T-helper 1 cell treated with Interleukin-12 subunit alpha and Interleukin-12 subunit beta and Interleukin-4 antibody, amounts not matched to agents 30 ng/mL and 1 ng/mL, for 36 hours (primary cell): Measurements from ENCODE around the gene SPDYE2B. TPM values are rescaled to one million over a fixed set of nuclear protein-coding genes. Genes with fewer than 3 reads are reported as not detected.
"Not testable (repeated sequence)": the region's sequence is repeated elsewhere in the genome, so short reads cannot be mapped to it uniquely, and the experiment has no call there.

Source experiments
- intact Hi-C: fragments of 100-400 bp; cut with micrococcal nuclease; formaldehyde crosslinking; loops from one replicate; pipeline ENCODE4 v1.15.1; 2024
- total RNA-seq: library from RNA; stranded (reverse); gene quantifications from 2 replicates; pipeline ENCODE4 v1.2.3, GENCODE V29; 2022

SPDYE2B gene, protein sequence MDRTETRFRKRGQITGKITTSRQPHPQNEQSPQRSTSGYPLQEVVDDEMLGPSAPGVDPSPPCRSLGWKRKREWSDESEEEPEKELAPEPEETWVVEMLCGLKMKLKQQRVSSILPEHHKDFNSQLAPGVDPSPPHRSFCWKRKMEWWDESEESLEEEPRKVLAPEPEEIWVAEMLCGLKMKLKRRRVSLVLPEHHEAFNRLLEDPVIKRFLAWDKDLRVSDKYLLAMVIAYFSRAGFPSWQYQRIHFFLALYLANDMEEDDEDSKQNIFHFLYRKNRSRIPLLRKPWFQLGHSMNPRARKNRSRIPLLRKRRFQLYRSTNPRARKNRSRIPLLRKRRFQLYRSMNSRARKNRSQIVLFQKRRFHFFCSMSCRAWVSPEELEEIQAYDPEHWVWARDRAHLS
- total RNA-seq = not detected in 2 replicates

DNA sequence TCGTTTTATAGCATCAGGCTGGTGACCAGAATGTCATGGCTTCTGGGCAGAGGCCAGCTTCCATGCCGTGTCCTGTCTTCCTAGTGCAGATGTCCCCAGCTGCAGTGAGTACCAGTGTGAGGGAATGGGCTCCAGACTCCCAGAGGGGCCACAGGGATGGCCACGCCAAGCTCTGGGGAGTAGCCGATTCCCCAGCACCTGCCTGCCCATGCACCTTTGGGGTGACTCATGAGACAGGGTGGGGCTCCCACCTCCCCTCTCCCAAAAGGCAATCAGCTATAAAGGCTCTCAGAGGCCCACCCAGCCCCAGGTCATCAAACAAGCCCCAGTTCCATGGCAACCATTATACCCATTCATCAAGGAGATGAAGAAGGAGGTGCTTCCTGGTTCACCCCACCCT lies at the start of gene SPDYE2B:
SPDYE2B (plus strand) TSS at position 396 of the 400 bp plus-strand sequence. CDS start 2,030 bp downstream, outside the sequence.
- intact Hi-C loops = not testable (repeated sequence)

DNA sequence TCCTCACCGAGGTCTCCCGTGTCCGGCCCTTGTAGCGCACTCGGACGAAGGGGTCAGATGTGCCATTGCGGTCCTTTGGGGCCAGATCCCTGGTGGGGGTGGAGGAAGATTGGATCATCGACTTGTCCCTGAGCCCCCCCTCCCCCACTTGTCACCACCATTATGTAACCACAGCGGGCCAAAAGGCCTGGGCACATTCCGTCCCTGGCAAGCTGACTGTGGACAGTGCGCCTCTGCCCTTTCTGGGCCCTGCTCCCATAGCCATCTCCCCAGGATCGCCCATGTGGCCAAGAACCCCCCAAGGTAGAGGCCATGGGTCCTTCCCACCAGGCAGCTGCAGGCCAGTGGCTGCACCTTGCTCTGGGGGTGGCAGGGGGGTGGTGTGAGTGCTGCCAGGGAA lies 47.8 kb upstream of the SPDYE2B start:
- intact Hi-C loops = not testable (repeated sequence)

DNA sequence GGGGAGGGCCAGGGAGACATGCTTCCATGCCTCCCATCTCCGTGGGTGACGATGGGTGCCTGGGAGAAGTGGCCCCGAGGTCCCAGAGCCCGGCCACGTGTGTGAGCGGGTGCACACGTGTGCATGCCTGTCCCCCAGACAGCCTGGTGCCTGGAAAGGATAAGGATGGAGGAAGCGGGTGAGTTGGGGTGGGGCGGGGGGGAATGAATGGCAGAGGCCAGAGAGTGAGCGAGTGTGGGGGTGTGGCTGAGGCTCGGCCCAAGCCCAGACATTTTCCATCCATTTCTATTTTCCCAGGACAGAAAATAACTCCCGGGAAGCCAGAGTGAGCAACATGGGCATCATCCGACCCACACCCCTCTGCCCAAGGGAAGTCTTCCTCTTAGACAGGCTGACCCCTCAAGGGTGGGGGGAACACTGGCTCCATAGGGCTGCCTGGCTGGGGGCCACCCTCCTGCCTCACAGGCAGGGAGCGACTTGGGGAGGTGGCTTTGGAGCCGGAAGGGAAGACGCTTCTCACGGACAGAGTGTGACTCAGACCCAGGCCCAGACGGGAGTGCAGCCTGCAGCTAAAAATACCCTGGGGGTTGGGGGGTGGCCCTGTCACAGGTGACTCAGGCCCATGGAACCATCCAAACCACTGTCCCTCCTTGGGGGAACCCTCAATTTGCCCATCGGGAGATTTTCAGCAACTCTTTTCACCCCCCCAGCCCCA lies 45.5 kb upstream of the SPDYE2B start:
- intact Hi-C loops = not testable (repeated sequence)

DNA sequence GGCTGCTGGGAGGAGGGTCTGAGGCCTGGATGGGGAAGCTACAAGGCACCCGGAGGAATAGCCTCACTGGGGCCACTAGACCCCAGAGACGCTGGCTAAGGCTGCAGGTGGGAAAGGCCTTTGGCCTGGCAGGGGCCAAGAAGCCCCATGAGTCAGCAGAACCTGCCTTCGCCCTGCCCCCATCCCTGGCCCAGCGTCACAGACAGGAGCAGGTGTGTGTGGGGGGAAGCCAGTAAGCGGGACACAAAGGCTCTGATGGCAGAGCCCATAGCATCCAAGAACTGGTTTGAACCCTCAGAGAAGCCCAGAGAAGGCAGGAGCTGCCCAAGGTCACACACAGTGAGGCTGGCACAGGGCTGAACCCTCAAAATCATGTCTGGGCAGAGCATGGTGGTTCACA lies 43.3 kb upstream of the SPDYE2B start:
- intact Hi-C loops = not testable (repeated sequence)

DNA sequence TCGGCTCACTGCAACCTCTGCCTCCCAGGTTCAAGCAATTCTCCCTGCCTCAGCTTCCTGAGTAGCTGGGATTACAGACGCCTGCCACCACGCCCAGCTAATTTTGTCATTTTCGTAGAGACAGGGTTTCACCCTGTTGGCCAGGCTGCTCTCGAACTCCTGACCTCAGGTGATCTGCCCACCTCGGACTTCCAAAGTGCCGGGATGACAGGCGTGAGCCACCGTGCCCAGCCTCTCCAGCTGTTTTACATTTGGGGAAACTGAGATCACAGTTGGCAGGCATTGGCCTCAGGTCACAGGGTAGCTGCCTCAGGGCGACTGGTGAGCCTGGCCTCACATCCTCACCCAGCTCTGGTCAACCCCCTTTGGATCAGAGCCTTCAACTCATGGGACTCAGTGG lies 40.4 kb upstream of the SPDYE2B start:
- intact Hi-C loops = not testable (repeated sequence)

DNA sequence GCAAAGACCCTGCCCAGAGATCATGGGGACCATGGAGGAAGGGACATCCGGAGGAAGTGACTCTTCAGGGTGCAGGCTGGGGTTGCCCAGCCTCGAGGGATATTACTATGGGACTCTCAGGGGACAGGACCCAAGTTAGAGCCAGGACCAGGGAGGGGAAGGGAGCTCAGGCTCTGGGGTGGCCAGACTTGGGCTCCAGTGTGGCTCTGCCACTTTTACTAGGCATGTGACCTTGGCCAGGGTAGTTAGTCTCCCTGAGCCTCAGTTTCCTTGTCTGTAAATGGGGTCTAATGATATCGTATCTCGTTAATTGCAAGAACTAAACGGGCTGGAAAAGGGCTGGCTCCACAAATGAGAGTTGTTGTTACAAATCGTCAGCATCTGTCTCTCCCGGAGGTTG lies 39.7 kb upstream of the SPDYE2B start:
- intact Hi-C loops = not testable (repeated sequence)

DNA sequence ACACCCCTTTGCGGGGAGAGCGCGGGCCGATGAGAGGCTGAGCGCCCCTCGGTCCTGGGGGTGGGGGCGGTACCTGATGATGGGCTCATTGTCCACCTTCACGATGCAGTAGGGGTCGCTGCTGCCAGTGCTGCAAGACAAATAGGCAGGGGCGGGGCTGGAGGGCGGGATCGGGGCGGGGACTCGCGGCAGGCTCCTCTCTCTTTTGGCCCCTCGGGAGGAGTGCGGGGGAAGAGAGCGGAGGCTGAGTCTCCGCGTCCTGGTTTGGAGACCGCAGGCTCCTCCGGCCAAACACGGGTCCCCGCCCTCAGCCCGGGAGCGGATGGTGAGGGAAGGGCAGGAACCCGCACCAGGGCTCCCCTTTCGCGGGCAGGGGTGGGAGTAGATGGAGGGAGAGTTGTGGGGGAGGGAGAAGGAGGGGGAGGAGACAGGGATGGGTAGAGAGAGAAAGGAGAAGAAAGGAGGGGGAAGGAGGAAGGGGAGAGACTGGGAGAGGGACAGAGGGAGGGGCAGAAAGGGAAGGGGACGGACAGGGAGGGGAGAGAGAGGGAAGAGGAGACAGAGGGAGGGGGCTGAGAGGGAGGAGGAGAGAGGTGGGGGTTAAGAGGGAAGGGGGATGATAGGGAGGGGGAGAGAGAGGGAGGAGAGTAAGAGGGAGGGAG lies 39.0 kb upstream of the SPDYE2B start:
- intact Hi-C loops = not testable (repeated sequence)

DNA sequence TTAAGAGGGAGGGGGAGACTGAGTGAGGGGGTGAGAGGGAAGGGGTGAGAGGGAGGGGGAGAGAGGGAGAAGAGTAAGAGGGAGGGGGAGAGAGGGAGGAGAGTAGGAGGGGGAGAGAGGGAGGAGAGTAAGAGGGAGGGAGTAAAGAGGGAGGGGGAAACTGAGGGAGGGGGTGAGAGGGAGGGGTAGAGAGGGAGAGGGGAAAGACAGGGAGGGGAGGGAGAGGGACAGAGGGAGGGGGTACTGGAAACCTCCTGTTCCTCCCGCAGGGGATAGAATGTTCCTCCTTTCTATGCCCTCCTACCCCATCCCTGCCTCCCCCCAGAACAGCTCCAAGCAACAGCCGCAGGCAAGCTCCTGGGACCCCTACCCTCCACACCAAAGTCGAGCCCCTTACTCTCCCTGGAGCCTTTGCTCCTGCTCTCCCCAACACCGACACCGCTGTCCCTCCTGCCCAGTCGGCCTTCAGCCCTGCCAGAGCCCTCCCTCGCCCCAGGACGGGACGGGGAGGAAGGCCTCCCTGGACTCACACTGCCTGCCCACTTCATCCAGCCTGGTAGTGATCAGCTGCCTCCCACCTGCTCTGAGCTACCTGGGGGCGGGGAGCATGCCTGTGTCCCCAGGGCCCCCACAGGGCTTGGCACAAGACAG lies 38.3 kb upstream of the SPDYE2B start:
- intact Hi-C loops = not testable (repeated sequence)

DNA sequence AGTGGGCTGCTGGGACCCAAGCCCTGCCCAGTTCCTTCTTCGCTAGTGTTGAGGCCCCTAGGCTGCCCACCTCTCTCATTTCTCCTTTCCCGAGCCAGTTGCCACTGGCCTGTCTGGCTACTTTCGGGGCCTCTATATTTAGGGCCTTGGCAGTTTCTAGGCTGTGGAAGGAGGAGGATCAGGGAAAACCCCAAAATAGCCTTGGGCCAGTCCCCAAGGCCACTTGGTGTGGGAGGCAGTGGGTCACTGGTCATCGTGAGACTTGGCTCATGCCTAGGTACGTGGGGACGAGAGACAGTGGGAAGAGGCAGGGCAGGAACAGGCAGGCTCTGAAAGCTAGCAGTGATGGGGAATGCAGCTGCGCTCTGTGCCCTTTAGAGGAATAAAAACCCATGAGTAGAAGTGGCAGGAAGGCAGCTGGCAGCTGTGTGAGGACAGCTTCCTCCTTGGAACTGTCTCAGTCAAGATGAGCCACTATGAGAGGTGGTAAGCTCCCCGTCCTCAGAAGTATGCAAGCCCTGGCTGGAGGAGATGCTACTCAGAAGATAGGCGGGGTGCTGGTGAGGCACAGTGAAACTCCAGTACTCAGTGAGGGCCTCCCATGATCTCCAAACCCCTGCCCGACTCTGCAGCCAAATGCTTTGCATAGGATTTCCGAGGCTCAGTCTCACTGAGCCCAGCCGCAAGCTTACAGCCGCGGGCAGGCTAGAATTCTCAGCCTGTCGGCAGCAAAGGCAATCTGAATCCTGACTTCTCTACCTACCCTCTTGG lies 36.4 kb upstream of the SPDYE2B start:
- intact Hi-C loops = not testable (repeated sequence)

DNA sequence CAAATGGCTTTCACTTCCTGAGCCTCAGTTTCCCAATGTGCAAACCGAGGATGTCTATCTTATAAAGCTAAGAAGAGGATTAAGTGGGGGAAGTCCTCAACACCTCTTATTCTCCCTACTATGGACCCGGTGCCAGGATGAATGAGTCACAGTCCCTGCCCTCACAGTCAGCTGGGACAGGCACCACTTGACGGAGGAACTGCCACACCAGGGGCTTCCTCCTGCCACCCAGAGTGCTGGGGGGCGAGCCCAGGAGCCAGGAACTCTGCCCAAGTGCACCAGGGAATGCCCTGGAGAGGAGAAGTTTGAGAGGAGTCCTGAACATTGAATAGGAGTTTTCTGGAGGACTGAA lies 35.8 kb upstream of the SPDYE2B start:
- intact Hi-C loops = not testable (repeated sequence)

DNA sequence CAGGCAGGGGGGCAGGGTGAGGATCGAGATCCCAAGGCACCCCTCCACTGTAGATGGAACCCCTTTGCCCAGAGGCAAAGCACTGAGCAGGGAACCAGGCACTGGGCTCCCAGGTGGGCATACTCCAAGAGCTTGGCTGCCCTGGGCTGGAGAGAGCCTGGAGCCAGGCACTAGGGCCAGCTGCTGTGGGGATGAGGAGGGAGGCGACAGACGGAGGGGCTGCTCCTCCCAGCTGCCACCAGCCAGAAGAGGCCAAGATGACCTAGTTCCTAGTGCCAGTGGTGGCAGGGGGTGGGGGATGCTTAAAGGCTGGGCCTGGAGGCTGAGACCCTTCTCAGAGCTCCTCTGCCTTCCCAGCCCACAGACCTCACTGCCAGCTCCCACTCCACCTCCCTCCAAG lies 35.2 kb upstream of the SPDYE2B start:
- intact Hi-C loops = not testable (repeated sequence)

DNA sequence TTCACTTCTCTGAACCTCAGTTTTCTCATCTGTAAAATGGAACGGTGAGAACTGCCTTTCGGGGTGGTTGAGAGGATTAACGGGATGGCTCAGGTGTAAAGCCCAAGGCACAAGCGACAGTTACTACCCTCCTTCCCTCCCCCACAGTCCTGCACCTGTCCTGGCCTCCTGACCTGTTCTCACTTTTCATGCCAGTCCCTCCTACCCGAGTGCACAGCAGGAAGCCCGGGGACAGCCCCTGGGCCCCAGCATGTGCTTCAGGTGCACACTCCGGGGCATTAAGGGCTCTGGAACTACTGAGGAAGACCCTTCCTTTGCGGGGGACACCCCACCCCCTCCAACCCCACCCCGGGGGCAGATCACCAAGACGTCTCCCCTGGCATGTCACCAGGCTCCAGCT lies 34.2 kb upstream of the SPDYE2B start:
- intact Hi-C loops = not testable (repeated sequence)

DNA sequence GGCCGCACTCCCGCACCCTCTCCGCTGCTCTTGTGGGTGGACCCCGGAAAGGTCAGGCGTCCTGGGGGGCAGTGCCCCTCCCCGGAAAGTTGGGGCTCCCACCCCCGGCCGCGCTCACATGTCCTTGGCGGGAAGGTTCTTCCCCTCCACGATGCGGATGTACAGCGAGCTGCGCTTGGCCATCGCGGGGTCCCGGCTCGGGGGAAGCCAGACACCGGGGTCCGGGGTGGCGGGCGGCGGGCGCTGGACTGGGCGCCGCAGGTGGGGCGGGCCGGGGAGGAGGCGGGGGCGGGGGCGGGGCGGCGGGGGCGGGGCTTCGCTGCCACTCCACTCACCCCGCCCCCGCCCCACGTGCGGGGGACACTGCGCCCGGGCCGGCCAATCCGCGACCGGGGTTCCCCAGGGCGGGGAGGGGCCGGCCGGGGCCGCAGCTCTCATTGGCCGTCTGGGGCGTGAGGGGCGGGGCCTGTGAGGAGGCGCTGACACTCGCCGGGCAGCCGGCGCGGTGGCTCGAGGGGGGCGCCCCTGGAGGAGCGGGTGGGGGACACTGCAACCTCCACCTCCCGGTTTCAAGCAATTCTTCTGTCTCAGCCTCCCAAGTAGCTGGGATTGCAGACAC lies 33.5 kb upstream of the SPDYE2B start, which contains the start of gene RASA4:
RASA4 (minus strand) TSS at position 250 of the 619 bp plus-strand sequence; CDS start at position 183, 67 bp downstream.
- intact Hi-C loops = not testable (repeated sequence)

DNA sequence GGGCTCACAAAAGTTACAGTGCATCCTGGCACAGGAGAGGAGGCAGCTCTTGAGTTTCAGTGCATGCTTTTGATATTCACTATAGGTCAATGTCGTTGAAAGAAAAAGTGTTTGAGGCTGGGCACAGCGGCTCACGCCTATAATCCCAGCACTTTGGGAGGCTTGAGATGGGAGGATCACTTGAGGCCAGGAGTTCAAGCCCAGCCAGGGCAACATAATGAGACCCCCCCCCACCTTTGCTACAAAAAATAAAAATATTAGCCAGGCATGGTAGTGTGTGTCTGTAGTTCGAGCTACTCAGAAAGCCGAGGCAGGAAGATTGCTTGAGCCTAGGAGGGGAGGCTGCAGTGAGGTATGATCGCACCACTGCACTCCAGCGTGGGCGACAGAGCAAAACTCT lies 32.0 kb upstream of the SPDYE2B start:
- intact Hi-C loops = not testable (repeated sequence)

DNA sequence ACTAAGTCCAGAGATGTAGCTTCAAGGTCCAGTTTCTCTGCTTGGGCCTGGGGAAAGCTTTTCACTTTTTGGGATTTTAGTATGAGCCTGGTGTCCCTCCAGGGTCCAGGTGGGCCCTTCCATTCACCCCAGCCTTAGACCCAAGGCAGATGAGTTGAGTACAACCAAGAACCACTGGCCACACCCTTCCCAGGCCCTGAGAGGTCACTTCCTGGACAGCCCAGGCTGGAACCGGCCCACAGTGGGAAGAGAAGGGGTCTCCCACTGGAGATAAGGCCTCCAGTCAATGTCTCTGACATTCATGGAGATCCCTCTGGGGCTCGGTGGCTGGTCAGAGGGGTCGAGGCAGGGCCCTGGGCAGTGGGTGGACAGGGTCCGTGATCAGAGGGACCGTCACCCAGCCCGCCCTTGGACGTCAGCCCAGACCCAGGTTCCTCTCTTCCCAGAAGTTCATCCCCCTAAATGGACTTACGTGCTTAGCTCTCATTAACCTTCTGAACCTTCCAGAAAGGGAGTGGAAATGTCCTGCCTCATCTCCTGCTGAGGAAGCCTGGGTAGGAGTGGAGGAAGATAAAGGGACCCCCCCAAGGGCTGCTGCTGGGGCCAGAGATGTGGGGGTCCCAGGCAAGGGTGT lies 22.7 kb upstream of the SPDYE2B start:
- intact Hi-C loops = not testable (repeated sequence)

DNA sequence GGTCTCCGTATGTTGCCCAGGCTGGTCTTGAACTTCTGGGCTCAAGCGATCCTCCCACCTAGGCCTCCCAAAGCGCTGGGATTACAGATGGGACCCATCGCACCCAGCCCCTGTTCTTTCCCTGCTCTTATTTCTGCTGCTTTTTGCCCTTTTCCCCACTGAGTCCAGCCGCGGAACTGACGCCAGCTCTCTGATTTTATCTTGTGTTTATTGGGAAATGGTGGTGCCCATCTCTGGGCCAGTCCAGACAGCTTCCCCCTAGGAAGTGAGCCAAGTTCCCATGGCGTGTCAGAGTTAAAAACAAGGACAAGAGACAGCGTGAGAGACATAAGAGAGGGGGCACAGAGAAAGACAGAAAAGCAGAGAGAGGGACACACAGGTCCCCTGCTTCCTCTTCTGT lies 19.5 kb upstream of the SPDYE2B start:
- intact Hi-C loops = not testable (repeated sequence)

DNA sequence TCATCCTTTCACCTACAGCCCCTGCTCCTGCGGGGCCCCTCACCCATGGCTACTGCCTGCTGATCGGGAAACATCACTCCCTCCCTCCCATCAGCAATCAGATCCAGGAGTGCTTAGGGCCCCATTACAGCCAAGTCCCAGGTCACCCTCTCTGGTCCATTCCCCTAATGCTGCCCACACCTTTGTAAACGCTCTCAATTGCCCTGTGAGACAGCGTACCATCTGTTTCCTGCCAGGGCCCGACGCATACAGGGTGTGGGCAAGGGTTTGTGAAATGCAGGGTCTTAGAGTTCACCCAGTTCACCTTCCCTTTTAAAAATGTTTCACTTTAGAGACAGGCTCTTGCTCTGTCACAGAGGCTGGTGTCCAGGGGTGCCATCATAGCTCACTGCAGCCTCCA lies 15.8 kb upstream of the SPDYE2B start:
- intact Hi-C loops = not testable (repeated sequence)

DNA sequence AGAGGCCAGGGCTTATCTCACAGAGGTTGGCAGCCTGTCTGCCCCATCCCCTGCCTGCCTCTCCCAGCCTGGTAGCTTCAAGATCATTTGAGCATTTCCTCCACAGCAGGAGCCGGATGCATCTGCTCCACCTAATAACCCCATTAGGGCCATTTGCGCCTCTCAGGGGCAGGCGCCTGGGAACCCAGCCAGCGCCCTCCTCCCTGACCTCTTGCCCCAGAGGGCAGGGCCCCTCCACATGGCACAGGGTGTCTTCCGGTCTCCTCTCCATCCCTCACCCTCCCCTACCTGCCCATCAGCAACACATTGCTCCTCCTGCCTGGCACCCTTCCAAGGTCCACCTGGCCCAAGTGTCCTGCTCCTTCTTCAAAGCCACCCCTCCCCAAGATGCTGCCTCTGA lies 14.8 kb upstream of the SPDYE2B start:
- intact Hi-C loops = not testable (repeated sequence)

DNA sequence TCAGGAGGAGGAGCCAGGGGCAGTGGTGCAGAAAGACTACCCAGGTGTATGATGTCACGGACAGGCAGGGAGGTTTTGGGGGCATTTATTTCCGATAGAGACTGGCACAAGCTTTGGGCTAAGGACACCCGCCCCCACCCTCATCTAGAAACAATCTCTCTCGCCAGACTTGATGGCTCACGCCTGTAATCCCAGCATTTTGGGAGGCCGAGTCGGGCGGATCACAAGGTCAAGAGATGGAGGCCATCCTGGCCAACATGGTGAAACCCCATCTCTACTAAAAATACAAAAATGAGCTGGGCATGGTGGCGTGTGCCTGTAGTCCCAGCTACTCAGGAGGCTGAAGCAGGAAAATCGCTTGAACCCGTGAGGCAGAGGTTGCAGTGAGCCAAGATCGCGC lies 13.2 kb upstream of the SPDYE2B start:
- intact Hi-C loops = not testable (repeated sequence)

DNA sequence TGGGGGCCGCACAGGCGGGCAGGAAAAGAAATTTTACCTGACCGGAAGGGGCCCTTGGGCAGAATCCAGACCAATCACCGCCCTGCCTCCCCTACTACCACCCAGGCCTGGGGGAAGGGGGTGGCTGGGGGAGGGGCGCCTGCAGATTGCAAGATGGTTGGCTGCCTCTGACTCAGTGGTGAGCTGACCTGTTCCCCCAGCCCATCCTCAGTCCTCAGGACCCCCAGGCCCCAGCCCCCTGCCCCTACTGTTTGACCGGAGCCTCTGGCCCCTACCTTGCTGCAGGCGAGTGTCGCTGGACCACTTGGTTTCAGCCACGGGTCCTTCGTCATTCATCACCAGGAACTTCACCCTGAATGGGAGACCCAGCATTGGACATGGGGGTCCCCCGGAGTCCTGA lies 11.3 kb upstream of the SPDYE2B start:
- intact Hi-C loops = not testable (repeated sequence)
